ENCODE data around the gene AQP3. TPM values are rescaled to one million over a fixed set of nuclear protein-coding genes. Genes with fewer than 3 reads are reported as not detected.

Gene AQP3
- total RNA-seq, 6 experiments from 2014 or later = 0.28 to 0.81 (median 0.53) TPM

GRCh38 chr9:33476503-33476902, 29.1 kb upstream of the AQP3 start:
- H3K9me3 Mint-ChIP-seq = no peaks in the 10 kb centered on the region
- H3K4me1 Mint-ChIP-seq (ENCODE audit: low read depth) = peaks cover 17% of the 10 kb centered on the region
- no peak for DNase-seq
- peaks cover 25% of the 10 kb centered on the region for H3K36me3 Mint-ChIP-seq (ENCODE audit: low read depth)
- no peak for TF ChIP-seq CTCF (IDR thresholded peaks at IDR 0.05)
- H3K27ac Mint-ChIP-seq = no peak overlapping the region
- peaks cover 3% of the 10 kb centered on the region for H3K27me3 Mint-ChIP-seq (ENCODE audit: insufficient read depth)
- H3K4me3 Mint-ChIP-seq = no peak overlapping the region

GRCh38 chr9:33475357-33475756, 28.0 kb upstream of the AQP3 start:
- Mint-ChIP-seq H3K9me3 (no peaks in the 10 kb centered on the region), H3K4me3 (no peak overlapping the region; the same call in 1 of the 2 replicates), H3K27me3 (ENCODE audit: insufficient read depth) (peaks cover 5% of the 10 kb centered on the region), H3K36me3 (ENCODE audit: low read depth) (peaks cover 30% of the 10 kb centered on the region), H3K27ac (no peak overlapping the region), H3K4me1 (ENCODE audit: low read depth) (peaks cover 23% of the 10 kb centered on the region)
- no peak for TF ChIP-seq CTCF (IDR thresholded peaks at IDR 0.05)
- DNase-seq = no peak

GRCh38 chr9:33473643-33474352, 26.4 kb upstream of the AQP3 start, which contains the start of gene NOL6:
TSS of gene NOL6 (minus strand) at chr9:33473924. CDS start at chr9:33473842, 82 bp downstream.
- peaks cover 5% of the 10 kb centered on the region for H3K27me3 Mint-ChIP-seq (ENCODE audit: insufficient read depth)
- peak within 1 kb of the TSS; percentile 93 for H3K27ac Mint-ChIP-seq
- no peak for TF ChIP-seq CTCF (IDR thresholded peaks at IDR 0.05)
- peaks cover 34% of the 10 kb centered on the region for H3K36me3 Mint-ChIP-seq (ENCODE audit: low read depth)
- H3K4me3 Mint-ChIP-seq = peak within 1 kb of the TSS; percentile 93
- peaks cover 23% of the 10 kb centered on the region for H3K4me1 Mint-ChIP-seq (ENCODE audit: low read depth)
- DNase-seq = peak; percentile 98
- no peaks in the 10 kb centered on the region for H3K9me3 Mint-ChIP-seq

DNA sequence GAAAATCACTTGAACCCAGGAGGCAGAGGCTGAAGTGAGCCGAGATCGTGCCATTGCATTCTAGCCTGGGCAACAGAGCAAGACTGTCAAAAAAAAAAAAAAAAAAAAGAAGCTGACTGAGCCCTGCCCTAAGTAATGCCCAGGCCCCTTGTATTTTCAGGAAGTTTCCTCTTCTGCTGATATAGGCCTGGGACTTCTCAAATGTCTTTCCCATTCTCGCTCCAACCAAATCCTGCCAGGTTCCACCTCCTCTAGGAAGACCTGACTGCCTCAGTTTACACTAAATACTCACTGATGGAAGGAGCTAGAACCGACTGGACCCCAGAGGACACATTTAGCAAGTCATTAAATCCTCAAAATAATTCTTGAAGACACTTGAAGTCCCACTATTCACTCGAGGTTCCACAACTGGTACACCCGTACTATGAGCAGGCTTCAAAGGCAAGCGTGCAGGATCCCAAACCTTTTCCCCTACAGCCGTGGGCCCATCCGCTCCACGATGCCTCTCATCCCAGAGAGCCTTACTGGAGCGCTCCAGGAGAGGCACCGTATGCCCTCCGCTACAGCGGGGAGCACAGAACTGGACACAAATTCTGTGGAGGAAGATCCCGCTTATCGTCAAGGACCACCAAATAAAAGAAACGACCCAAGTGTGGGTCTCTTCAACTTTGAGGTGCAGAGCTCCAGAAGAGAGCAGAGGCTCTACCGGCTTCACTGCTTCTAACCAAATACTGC, 25.7 kb upstream of the AQP3 start:
- peaks cover 7% of the 10 kb centered on the region for H3K27me3 Mint-ChIP-seq (ENCODE audit: insufficient read depth)

More for the DNA sequence above, 25.7 kb upstream of the AQP3 start:
- Mint-ChIP-seq H3K9me3 (no peaks in the 10 kb centered on the region), H3K36me3 (ENCODE audit: low read depth) (peaks cover 34% of the 10 kb centered on the region), H3K4me1 (ENCODE audit: low read depth) (peaks cover 23% of the 10 kb centered on the region), H3K4me3 (peak overlapping the region; percentile 93), H3K27ac (peak overlapping the region; percentile 93)
- DNase-seq = no peak
- TF ChIP-seq CTCF (IDR thresholded peaks at IDR 0.05) = no peak
